NCI-H1105 (cell line): ENCODE results near the gene DLG1.

Experiments
- DNase-seq: peaks from one replicate; lab custom pipeline; 2025; lab: John Stamatoyannopoulos, UW

DLG1 gene

GRCh38 chr3:197171481-197172067 is 126.8 kb downstream of the DLG1 start:
- DNase-seq, result no peak

GRCh38 chr3:197169028-197169427 is 129.4 kb downstream of the DLG1 start:
- DNase-seq, result no peak

- DNase-seq, result peak; percentile 2
Observed at GRCh38 chr3:197168606-197169005, 129.8 kb downstream of the DLG1 start.

GRCh38 chr3:197168063-197168462 is 130.3 kb downstream of the DLG1 start:
- no peak for DNase-seq

GRCh38 chr3:197167549-197167948 is 130.9 kb downstream of the DLG1 start:
- no peak for DNase-seq

GRCh38 chr3:197165890-197166289 is 132.5 kb downstream of the DLG1 start:
- no peak for DNase-seq

GRCh38 chr3:197155046-197155445 is 143.4 kb downstream of the DLG1 start:
- no peak for DNase-seq

GRCh38 chr3:197151580-197151979 is 146.8 kb downstream of the DLG1 start:
- DNase-seq, result peak; percentile 73

- DNase-seq, result no peak
Observed at GRCh38 chr3:197149528-197149927, 148.9 kb downstream of the DLG1 start.

- DNase-seq, result no peak
Observed at GRCh38 chr3:197144188-197144587, 154.2 kb downstream of the DLG1 start.

- no peak for DNase-seq
Observed at GRCh38 chr3:197139586-197139985, 158.8 kb downstream of the DLG1 start.

- no peak for DNase-seq
Observed at GRCh38 chr3:197137751-197138150, 160.7 kb downstream of the DLG1 start.

GRCh38 chr3:197136744-197137143 is 161.7 kb downstream of the DLG1 start:
- no peak for DNase-seq

- DNase-seq, result no peak
Observed at GRCh38 chr3:197135212-197135611, 163.2 kb downstream of the DLG1 start.

- peak; percentile 2 for DNase-seq
Observed at GRCh38 chr3:197132916-197133530, 165.4 kb downstream of the DLG1 start.

GRCh38 chr3:197125636-197126035 is 172.8 kb downstream of the DLG1 start:
- no peak for DNase-seq

- DNase-seq, result no peak
Observed at GRCh38 chr3:197124713-197125112, 173.7 kb downstream of the DLG1 start.

- no peak for DNase-seq
Observed at GRCh38 chr3:197122394-197122793, 176.0 kb downstream of the DLG1 start.

GRCh38 chr3:197117114-197117513 is 181.3 kb downstream of the DLG1 start:
- DNase-seq, result no peak

GRCh38 chr3:197114007-197114406 is 184.4 kb downstream of the DLG1 start:
- DNase-seq, result no peak

GRCh38 chr3:197111685-197112084 is 186.7 kb downstream of the DLG1 start:
- no peak for DNase-seq

- DNase-seq, result no peak
Observed at GRCh38 chr3:197105786-197106185, 192.6 kb downstream of the DLG1 start.

GRCh38 chr3:197104738-197105137 is 193.7 kb downstream of the DLG1 start:
- DNase-seq, result no peak

- no peak for DNase-seq
Observed at GRCh38 chr3:197103766-197104165, 194.6 kb downstream of the DLG1 start.
